GM18909 (cell line): ENCODE results near the gene RAPGEF5.
A peak's percentile ranks its signal among the peaks of the same experiment; 100 is the strongest.

Experiments used
- ATAC-seq: cut with Tn5 transposase; IDR thresholded peaks from one replicate; pipeline ENCODE4 v1.9.1; 2021; ENCODE audit warnings: mild to moderate bottlenecking; ENCODE audit not compliant: unreplicated experiment, poor library complexity

The RAPGEF5 gene

DNA sequence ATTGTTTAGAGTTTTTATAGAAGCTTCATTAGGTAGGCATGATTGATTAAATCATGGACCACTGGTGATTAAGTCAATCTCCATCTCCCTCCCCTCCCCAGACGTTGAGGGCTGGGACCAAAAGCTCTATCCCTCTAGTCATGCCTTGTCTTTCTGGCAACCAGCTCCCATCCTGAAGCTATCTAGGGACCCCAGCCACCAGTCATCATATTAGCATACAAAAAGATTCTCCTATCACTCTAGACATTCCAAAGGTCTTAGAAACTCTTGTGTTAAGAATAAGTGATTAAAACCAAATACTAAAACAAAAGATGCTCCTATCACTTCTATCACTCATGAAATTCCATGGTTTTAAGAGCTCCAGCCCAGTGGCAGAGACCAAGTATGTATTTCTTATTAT lies 178.2 kb downstream of the RAPGEF5 start:
- no peak for ATAC-seq

- ATAC-seq = no peak
Observed at GRCh38 chr7:22176791-22177412, 180.1 kb downstream of the RAPGEF5 start.

DNA sequence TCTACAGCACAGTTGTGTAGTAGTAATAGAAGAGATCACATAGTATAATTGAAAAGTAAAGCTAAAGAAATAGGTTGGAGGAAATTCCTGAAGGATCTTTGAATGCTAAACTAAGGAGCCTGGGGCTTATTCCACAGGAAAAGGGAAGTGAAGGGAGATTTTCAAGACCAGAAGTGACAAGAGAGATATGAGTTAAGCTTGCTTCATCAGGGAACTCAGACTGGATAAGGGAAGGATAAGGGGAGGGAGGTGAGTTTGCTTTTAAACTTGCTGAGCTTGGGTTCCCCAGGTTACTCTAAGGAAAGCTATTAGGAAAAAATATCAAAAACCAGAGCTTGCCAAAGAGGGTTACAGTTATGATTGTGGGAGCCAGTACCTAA lies 182.4 kb downstream of the RAPGEF5 start:
- ATAC-seq = no peak

DNA sequence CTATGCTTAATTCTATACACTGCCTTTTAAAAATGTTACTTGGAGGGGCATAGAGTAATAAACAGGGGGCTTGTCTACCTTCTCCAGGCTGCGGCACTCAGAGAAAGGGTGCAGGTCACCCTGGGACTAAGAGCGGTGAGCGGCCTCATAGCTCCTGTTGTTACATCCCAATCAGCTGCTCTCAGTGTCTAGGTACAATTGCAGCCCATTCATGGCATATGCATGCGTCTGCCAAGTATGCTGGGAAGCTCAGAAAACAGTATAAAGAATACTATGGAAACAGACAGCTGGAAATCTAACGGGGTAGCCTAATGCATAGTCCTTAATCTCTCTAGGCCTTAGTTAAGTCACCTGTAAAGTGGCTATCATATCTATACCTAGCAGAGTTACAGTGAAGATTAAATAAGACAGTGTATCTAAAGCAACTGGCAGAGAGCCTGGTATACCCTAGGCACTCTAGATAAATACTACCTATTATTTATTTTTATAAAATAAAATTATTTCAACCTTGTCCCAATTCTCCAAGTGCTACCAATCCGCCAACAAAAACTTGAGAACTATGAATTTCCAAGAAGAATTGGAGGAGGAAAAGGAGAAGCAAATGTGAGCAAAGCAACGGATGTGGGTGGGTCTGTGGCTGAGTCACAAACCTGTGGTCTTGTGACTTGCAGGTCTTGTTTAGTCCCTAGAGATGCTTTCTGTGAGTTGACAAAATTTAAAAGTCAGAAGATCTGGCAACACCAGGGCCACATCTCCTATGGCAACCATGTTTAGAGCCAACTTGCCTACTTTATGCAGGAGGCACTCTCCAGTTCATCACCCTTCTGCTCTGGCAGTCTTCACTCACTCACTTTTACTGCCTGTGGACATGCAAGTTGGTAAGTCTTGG lies 183.0 kb downstream of the RAPGEF5 start:
- peak; percentile 98 for ATAC-seq

DNA sequence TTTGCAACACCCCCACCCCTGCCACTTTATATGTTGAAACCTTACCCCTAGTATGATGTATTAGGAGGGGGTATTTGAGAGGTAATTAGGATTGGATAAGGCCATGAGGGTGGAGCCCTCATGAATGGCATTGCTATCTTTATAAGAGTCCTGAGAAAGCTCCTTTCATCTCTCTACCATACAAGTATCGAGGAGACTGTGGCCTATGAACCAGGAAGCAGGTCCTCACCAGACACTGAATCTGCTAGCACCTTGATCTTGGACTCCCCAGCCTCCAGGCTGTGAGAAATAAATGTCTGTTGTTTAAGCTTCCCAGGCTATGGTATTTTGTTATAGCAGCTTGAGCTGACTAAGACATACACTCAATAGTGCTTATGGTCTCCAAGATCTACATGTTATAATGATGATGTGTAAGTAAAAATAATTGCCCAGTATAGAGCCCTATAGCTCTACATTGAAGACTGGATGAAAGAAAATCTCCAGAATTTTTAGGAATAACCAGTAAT lies 188.8 kb downstream of the RAPGEF5 start:
- no peak for ATAC-seq

DNA sequence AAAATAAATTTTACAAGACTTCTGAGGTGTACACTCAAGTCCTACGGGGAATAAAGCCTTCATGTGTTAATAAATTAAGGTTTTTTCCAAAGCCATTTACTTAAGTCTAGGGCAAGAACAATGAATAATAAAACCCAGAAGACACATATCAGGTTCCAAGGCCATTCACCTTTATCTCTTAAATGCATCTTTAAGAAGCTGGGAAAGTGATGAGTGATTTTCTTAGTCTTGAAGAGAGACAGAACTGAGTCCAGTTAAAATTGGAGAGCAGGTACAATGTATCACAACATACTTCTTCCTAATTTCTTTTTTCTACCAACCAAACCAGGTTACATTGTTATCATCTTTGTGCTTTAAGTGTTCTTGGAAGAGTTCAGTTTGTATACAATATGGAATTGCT lies 189.5 kb downstream of the RAPGEF5 start:
- no peak for ATAC-seq

DNA sequence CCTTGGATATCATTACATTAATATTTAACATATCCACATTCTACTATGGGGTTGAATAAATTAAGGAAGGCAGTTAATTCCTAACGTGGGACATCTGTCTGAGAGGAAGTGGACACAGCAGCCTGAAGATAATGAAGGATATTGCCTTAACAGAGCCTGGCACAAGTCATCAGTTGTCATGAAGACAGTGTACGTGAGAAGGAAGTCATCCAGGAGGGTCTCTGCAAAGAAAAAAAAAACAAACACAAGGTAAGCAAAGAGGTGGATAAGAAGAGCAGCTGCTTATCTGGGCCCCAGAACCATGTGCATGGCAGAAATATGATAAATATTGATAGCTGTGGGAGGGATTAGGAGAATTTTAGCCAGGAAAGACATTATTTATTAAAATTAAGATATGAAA lies 190.0 kb downstream of the RAPGEF5 start:
- no peak for ATAC-seq

DNA sequence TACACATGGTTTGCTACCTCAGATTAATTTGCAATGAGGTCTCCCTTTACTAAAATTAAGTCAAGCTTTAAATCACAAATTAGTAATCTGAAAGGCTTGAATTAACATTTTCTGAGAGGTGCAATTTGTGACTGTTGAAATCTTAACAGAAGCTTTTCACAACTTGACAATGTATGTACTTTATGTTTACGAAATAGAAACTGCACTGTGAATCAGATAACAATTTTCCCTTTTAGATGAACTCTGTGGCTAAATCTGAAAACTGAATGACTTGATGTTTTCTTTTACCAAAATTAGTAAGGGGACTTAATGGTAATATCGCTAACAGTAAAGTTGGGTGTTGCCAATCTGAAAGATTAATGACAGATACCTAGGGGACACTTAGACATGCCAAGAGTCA lies 197.6 kb downstream of the RAPGEF5 start:
- ATAC-seq = no peak

GRCh38 chr7:22157552-22157951 lies 199.4 kb downstream of the RAPGEF5 start:
- ATAC-seq = no peak

GRCh38 chr7:22156205-22156604 lies 200.7 kb downstream of the RAPGEF5 start:
- ATAC-seq = no peak

DNA sequence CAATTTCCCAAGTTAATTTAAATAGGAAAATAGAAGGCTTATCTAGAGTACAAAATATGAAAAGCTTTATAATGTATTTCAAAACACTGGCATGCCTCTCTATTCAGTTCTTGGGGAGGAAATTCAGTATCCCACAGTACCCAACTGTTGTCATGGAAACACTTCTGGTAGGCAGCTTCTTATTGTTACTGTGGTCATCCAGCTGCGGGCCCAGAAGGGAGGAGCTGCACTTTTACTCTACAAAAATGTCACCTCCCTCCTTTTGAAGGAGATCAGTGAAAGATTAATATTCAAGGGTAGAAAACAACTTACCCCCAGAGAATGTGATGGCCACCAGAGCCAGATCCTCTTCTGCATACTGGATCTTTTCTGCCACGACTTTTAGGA lies 202.8 kb downstream of the RAPGEF5 start:
- no peak for ATAC-seq

GRCh38 chr7:22153432-22154142 lies 203.4 kb downstream of the RAPGEF5 start:
- no peak for ATAC-seq

- ATAC-seq = no peak
Observed at GRCh38 chr7:22152690-22153089, 204.3 kb downstream of the RAPGEF5 start.

DNA sequence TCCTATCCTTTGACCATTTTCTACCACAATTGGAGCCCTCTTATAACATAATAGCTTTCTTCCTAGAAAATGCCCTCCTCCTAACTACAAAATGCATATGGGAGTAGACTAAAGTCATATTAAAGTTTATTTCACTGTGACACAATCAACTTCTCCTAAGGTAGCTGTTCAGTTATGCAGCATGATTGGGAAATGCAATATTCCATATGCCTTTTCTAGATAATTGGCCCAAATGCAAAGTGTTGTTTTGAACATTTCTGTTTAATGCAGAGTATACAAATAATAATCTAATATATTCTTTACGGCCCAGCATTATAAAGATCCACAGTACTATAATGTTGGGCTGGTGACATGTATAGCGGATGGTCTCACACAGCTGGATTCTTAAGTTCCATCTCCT lies 205.1 kb downstream of the RAPGEF5 start:
- ATAC-seq = no peak

- no peak for ATAC-seq
Observed at GRCh38 chr7:22150221-22150620, 206.7 kb downstream of the RAPGEF5 start.

DNA sequence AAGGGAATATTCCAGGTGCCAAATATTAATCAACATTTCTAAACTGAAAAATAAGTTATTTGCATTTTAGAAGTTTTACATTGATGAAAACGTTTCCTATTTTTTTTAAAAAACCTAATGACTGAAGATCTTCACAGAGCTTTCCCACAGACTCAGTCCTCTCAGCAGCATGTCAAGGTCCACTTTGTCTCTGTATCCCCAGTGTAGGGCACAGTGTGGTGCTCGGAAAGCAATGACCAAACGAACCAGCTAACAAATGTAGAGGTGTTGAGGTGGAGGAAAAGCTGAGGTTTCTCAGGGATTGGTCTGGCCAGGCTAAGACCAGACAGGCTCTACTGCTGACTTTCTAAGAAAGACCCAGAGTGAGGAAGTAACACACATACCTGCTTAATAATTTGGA lies 209.1 kb downstream of the RAPGEF5 start:
- no peak for ATAC-seq

- no peak for ATAC-seq
Observed at GRCh38 chr7:22146961-22147512, 209.9 kb downstream of the RAPGEF5 start.

- no peak for ATAC-seq
Observed at GRCh38 chr7:22144950-22145349, 212.0 kb downstream of the RAPGEF5 start.

DNA sequence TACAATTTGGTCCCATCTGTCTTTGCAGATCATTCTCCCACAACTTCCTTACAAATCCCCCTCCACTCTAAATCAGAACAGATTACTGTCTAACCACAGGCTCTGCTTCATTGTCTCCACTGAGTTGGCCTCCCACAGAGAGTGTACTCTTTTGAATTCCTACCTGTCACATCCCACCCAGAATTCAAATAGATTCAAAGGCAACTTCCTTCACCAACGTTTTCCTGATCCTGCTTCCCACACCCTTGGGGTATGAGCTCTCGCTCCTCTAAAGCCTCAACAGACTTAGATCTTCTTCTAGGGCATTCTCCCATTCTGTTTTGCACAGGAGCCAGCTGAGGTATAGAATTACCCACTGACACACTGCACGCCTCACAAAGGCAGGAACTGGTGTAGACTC lies 213.5 kb downstream of the RAPGEF5 start:
- ATAC-seq = no peak

- ATAC-seq = no peak
Observed at GRCh38 chr7:22142572-22142971, 214.4 kb downstream of the RAPGEF5 start.

DNA sequence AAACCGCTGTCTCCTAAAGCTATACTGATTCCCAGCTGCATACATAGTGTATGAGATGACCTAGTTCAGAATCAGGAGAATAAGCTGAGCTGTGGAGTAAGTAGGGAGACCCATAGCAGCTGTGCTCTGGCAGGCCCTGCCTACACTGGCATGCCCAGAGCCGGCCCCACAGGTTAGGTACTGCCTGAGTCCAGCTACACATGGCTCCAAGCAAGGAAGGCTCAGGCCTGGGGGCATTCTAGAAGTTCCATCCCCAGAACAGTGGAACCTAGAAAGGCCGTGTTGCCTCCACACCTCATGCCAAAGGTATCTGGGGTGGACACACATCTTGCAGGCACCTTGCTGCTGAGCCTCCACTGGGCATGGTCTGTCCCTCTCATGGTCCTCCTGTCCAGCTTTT lies 215.6 kb downstream of the RAPGEF5 start:
- no peak for ATAC-seq
